Measurements from ENCODE around the gene LRRC8D.

LRRC8D gene

GRCh38 chr1:89872567-89872966, 51.7 kb downstream of the LRRC8D start:
- DNase-seq: no peak

DNA sequence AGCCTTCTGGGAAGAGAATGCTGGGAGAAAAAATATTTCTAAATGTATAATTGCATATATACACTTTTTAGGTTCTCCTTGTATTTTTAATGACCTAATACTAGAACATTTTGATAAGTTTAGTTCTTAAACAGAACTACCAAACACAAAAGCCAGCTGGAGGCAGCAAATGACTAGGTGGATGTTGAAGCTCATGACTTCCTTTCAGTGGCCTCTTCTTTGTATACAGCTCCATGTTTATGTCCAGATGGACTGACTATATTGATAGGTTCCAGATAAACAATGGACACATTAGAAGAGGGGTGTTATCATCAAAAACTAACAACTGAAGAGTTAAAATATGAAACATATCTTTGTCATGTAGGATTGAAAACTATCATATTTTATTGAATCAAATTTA, 52.5 kb downstream of the LRRC8D start:
- DNase-seq: no peak

- no peak for DNase-seq
Observed at GRCh38 chr1:89873770-89874169, 52.9 kb downstream of the LRRC8D start.

- DNase-seq: no peak
Observed at GRCh38 chr1:89876463-89876862, 55.6 kb downstream of the LRRC8D start.

DNA sequence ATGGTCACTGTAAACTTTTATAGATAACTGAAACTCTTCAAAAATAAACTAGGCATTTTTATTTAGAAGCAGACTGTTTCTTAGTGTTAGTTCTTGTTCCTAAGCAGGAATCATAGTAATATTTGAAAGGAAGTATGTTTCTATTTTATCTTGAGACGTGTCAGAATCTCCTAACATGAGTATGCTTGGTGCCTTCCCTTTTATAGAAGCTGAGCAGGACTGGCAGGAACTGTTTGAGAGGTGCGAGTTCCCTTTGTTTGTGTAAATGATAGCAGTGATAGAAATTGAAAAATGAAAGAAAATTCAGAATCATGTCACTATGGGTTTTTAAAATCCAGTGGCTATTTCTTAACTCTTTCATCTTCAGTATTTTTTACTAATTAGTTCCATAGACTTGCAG, 56.9 kb downstream of the LRRC8D start:
- DNase-seq: no peak

- DNase-seq: no peak
Observed at GRCh38 chr1:89878256-89878655, 57.4 kb downstream of the LRRC8D start.

GRCh38 chr1:89880679-89881078, 59.8 kb downstream of the LRRC8D start:
- no peak for DNase-seq

DNA sequence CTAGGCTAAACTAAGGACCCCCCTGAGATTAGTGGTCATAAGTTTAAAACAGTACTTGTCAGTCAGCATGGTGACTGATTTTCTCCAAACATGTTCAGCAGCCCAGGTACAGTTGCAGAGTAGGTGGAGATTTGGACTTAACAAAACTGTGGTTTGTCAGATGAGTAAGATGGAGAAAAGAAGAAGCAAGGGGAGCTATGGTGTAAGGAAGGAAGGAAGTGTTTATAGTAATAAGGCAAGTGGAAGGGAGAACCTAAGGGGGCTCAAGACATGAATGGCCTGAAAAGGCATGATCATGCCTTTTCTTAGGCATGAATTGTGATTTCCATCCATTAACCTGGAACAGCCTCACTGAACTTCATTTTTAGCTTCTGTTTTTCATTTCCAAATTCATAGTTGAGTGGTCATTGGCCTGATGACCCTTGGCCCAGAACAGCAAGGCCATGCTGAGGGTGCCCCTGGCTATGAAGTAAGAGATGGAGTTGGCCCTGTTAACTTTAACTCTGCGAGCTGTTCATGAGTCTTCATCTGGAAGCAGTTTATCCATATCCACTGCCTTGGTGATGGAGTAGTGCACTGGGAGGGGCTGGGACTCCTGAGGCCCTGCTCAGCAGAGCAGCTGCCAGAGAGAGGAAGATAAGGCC, 60.7 kb downstream of the LRRC8D start:
- no peak for DNase-seq

DNA sequence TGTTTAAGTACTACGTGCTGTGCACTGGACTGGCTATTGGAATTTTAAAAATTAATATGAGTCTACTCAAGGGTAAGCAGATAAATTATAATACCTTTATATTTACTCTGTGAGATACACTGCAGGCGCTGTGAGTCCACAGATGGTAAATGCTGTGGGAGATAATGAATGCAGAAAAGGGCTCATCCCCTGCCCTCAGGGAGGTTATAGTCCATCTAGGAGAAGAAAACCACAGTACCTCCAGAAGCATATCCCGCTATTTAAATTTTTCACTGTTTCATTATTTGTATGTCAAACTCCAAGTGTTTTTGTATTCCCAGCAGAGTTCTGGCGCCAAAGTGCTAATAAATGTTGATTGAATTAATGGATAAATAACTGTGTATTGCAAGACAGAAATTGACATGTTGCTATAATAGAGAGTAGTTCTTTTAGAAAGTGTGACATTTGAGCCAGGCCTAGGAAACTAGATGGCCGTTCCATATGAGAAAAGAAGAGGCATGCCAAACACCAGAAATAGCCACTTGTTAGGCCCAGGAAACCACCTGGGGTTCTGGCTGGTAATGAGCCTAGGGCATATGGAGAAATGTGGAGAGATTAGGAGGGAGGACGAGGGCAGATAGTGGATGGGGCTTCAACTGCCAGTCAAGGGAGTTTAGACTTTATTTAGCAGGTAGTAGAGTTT, 61.7 kb downstream of the LRRC8D start:
- no peak for DNase-seq

GRCh38 chr1:89883030-89883379, 62.2 kb downstream of the LRRC8D start:
- DNase-seq: no peak

DNA sequence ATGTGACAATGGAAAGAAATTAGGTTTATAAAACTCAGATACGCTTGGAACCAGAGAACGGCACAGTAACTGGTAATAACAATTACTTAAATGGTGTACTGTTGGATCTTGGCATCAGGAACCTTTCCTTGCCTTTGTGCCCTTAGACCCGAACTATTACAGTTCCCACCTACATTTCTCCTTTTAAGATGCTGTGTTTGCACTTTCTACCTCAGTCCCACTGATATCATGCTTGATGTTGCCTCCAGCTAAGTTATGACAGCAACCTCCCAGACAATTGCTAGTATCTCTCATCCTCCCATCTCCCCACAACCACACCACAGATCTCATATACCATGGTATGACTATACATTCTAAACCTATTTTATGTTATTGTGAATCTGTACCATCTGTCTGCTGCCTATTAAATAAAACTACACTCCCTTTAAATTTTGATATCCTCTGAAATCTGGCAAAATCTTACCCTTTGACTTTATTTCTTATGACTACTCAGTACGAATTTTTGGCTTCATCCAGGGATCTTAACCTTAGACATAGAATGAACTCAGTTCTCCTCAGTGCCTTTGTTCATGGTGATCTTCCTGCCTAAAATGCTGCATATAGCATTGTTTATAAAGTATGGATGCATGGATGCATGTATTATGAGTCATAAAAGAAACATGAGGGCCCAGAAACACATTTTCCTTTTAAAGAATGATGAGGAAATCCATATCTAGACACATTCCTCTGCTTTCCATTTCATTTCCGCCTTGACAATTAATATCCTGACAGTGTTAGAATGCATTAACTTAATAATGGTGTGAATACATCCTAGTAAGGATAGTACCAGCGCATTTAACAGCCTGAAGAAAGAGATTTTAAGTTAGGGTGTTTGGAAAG, 64.1 kb downstream of the LRRC8D start:
- no peak for DNase-seq

GRCh38 chr1:89887270-89887669, 66.4 kb downstream of the LRRC8D start:
- no peak for DNase-seq

- no peak for DNase-seq
Observed at GRCh38 chr1:89887713-89888112, 66.9 kb downstream of the LRRC8D start.

DNA sequence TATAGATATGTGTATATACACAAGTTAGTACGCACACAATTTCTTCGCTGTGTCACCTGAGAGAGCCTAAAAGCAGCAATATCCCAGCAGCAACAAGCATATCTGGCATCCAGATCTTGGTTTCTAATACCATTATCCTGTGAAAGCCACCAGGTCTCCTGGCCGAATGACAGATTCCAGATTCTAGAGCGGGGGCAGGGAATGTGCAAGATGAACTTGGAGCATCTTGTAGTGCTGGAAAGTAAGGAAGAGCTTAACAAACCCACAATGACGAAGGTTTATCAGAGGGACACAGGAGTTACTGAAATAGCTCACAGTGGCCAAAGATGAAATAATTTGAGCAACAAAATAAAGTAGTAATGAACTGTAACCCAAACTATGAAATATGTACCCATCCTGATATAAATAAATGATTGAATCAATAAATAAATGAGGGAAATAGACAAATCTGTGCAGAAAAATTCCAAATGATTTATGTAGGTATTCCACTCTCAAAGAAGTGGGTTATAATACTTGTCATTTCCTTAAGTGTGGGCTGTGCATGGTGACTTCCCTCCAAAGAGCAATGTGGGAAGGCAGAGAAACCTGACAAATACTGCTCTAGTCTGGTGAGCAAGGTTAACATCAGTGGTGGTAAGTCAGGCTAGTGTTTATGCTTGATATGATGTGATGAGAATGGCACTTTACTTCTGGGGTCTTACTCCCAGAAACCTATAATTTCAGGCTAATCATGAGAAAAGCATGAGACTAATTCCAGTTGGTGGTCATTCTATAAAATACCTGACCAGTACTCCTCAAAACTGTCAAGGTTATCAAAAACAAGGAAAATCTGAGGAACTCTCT, 67.9 kb downstream of the LRRC8D start:
- no peak for DNase-seq

GRCh38 chr1:89889323-89889615, 68.4 kb downstream of the LRRC8D start:
- no peak for DNase-seq

GRCh38 chr1:89890085-89890752, 69.4 kb downstream of the LRRC8D start:
- no peak for DNase-seq

GRCh38 chr1:89892816-89893215, 72.0 kb downstream of the LRRC8D start:
- no peak for DNase-seq

- no peak for DNase-seq
Observed at GRCh38 chr1:89894210-89895201, 73.7 kb downstream of the LRRC8D start.

GRCh38 chr1:89896105-89896942, 75.5 kb downstream of the LRRC8D start:
- no peak for DNase-seq

DNA sequence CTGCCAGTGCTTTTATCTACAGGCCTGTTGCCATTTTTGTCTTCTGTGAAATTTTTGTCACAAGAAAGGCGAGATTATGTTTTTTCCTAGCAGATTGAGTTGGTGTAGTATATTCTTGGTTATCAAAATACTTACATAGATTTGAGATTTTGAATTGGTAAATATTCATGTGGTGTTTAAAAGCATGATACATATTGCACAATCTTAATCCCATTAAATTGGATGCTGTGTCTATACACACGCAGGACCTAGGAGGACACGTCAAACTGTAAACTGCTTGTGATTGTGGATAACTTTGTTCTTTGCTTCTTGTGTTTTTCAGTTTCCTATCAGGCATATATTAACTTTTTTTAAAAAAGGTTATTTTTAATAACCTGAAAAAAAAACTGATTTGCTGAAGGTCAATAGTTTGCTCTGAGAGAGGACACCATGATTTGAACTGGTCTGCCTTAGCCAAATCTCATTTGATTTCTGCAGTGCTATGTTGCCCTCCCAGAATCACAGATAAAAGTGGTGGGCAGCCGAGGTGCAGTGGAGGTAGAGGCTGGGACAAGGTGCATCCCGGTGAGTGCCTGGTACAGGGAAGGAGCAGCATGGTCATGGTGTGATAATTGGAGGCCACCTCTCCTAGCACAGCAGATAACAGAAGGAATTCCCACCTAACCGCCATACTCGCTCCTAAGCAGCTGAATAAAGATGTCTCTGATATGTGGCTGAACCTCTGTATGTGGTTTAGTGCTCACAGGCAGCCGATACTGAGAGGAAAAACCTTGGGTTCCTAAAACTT, 76.7 kb downstream of the LRRC8D start:
- no peak for DNase-seq

Measured in NCI-H2029 treated with DMSO at 0.1 percent for 48 hours (cell line).